ENCODE data around the gene DUSP8.
"Not testable (repeated sequence)": the region's sequence is repeated elsewhere in the genome, so short reads cannot be mapped to it uniquely, and the experiment has no call there.

DUSP8 gene

DNA sequence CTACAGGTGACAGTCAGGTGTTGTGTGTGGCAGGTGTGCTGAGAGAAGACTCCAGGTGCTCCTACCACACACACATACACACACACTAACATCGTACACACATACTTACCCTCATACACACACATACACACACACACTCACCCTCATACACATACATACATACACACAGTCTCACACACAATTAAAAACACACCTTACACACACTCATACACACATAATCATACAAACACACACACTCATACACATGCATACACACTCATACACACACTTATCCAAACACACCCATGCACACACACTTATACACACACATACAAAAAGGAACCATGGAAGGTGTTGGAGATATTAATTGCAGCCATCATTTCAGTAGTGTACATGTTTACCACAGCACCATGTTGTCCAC is 31.6 kb upstream of the DUSP8 start:
- Histone ChIP-seq H3K27me3 (no peaks in the 10 kb centered on the region), H3K4me2 (no peak overlapping the region)

DNA sequence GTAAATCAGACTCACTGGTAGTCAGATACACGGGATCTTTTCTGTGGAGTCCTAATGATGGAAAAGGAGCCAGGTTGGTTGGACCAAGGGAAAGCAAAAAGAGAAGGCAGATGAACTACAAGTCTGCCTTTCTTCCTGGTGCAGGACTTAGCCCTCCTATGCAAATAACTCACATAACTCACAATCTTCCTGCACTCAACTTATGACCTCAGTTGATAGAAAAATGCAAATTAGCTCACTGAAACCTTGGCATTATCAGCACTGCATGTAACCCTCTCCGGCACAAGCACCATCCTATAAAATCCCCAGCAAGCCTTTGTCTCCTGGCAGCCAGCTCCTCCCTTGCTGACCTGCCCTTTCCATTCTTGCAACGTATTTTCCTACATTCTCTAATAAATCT is 29.6 kb upstream of the DUSP8 start:
- H3K4me2 ChIP-seq, H4K20me1 ChIP-seq, H3K27me3 ChIP-seq, H3K4me3 ChIP-seq, H3K27ac ChIP-seq, H3K9me3 ChIP-seq, H3K9ac ChIP-seq, H3K36me3 ChIP-seq: not testable (repeated sequence)
- H3K4me1 ChIP-seq = peaks cover 14% of the 10 kb centered on the region; the same call in 1 of the 2 replicates

More for the DNA sequence above, 31.6 kb upstream of the DUSP8 start:
- Histone ChIP-seq H3K36me3 (no peaks in the 10 kb centered on the region), H3K9me3 (no peaks in the 10 kb centered on the region), H4K20me1 (no peaks in the 10 kb centered on the region), H3K9ac (no peak overlapping the region), H3K27ac (no peak overlapping the region), H3K4me3 (no peak overlapping the region), H3K4me1 (peaks cover 12% of the 10 kb centered on the region; the same call in 1 of the 2 replicates)
- TF ChIP-seq Cebpa-rat (IDR thresholded peaks at IDR 0.05) = no peak

DNA sequence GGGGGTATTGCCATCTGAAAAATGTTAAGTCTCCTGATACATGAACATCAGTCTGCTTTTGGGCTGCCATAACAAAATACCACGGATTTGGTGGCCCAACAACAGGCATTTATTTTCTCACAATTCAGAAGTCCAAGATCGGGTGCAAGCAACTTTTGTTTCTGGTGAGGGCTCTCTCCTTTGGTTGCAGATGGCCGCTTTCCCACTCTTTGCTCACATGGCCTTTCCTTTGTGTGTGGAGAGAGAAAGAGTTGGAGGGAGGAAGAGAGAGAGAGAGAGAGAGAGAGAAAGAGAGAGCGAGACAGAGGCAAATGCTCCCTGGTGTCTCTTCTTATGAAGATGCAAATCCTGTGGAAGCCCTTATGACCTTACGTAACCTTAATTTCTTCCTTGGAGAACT is 28.6 kb upstream of the DUSP8 start:
- no peak overlapping the region for H3K4me2 ChIP-seq
- peaks cover 14% of the 10 kb centered on the region; the same call in 1 of the 2 replicates for H3K4me1 ChIP-seq
- no peaks in the 10 kb centered on the region for H3K36me3 ChIP-seq
- H3K9me3 ChIP-seq = no peaks in the 10 kb centered on the region
- H3K27me3 ChIP-seq = no peaks in the 10 kb centered on the region
- no peaks in the 10 kb centered on the region for H4K20me1 ChIP-seq
- H3K27ac ChIP-seq = no peak overlapping the region
- TF ChIP-seq Cebpa-rat (IDR thresholded peaks at IDR 0.05) = no peak
- H3K4me3 ChIP-seq = no peak overlapping the region
- no peak overlapping the region for H3K9ac ChIP-seq

DNA sequence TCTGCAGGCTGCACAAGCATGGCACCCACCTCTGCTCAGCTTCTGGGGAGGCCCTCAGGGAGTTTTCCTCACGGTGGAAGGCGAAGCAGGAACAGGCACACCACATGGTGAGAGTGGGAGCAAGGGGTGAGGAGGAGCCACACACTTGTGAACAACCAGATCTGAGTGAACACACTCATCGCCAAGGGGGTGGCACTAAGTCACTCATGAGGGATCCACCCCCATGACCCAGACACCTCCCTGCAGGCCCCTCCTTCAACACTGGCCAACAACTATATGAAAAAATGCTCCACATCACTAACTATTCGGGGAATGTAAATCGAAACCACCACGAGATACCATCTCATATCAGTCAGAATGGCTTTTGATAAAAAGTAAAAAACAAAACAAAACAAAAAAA is 26.7 kb upstream of the DUSP8 start:
- Histone ChIP-seq H3K4me3 (no peak overlapping the region), H3K4me1 (peaks cover 14% of the 10 kb centered on the region; the same call in 1 of the 2 replicates), H3K27me3 (no peaks in the 10 kb centered on the region), H3K9me3 (no peaks in the 10 kb centered on the region), H3K27ac (no peak overlapping the region), H3K9ac (no peak overlapping the region), H3K36me3 (no peaks in the 10 kb centered on the region), H3K4me2 (no peak overlapping the region), H4K20me1 (no peaks in the 10 kb centered on the region)
- TF ChIP-seq Cebpa-rat (IDR thresholded peaks at IDR 0.05) = no peak

DNA sequence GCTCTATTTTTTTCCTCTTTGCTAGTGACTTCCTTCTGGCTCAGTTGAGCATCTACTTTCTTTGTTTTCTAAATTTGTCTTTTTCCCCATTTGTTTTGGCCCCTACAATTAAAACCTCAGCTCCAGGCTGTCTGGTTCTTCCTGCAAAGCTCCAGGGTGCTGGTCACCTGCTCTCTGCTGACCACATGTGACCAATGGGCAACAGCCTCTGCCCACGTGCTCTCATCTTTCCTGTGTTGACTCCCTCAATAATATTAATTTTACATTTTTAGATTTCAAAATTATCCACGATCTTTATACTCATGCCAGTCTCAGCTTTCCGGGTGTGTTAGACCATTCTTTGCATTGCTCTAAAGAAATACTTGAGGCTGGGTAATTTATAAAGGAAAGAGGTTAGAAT is 26.3 kb upstream of the DUSP8 start:
- H3K27me3 ChIP-seq = not testable (repeated sequence)

DNA sequence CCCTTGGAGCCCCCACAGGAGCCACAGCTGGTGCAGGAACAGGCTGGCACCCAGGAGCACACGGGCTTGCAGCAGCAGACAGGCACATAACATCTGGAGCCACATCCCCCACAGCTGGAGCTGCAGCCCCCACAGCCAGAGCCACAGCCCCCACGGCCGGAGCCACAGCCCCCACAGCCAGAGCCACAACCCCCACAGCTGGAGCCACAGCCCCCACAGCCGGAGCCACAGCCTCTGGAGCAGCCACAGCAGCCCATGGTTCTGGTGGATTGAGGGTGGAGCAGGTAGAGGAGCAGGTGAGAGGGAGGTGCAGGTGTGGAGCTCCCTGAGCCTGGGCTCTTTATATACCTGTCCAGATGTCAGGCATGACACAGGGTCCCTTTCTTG is 25.9 kb upstream of the DUSP8 start, which contains the start of gene KRTAP5-2:
TSS of gene KRTAP5-2 (minus strand) at position 301 of the 387 bp plus-strand sequence. CDS start at position 257, 44 bp downstream.
- Histone ChIP-seq H3K4me1 (peaks cover 14% of the 10 kb centered on the region; the same call in 1 of the 2 replicates), H3K27ac (no peak within 1 kb of the TSS), H3K36me3 (no peaks in the 10 kb centered on the region), H3K27me3 (no peaks in the 10 kb centered on the region), H3K4me3 (no peak within 1 kb of the TSS), H3K4me2 (peak within 1 kb of the TSS; percentile 34; the same call in 1 of the 2 replicates), H3K9ac (no peak within 1 kb of the TSS), H3K9me3 (no peaks in the 10 kb centered on the region), H4K20me1 (no peaks in the 10 kb centered on the region)
- no peak for TF ChIP-seq Cebpa-rat (IDR thresholded peaks at IDR 0.05)

More for the DNA sequence above, 26.3 kb upstream of the DUSP8 start:
- H3K9ac ChIP-seq, H3K36me3 ChIP-seq, H3K27ac ChIP-seq, H3K4me3 ChIP-seq, H4K20me1 ChIP-seq, H3K9me3 ChIP-seq, H3K4me2 ChIP-seq: not testable (repeated sequence)
- H3K4me1 ChIP-seq = peaks cover 14% of the 10 kb centered on the region; the same call in 1 of the 2 replicates

DNA sequence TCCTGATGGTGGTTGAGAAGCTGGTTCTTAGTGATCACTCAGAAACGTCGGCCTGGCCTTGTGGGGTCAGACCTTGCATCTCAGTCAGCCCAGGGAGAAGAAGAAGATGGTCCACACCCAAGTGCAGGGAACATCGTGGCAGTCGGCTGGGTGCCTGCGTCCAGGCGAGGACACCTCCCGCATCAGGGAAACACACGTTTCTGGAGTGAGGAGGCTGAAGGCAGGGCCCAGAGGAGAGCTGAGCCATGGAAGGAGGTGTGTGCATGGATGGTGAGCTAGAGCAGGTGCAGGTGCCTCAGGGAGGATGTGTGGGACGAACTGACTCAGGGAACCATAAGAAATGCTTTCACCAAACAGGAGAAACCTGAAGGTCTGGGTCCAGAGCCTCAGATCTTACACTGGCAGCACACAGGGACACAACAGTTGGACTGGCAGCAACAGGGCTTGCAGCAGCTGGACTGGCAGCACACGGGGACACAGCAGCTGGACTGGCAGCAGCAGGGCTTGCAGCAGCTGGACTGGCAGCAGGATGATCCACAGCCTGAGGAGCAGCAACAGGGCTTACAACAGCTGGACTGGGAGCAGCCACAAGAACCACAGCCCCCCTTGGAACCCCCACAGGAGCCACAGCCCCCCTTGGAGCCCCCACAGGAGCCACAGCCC is 25.4 kb upstream of the DUSP8 start:
- Histone ChIP-seq H3K27ac (no peak overlapping the region), H4K20me1 (no peaks in the 10 kb centered on the region)

DNA sequence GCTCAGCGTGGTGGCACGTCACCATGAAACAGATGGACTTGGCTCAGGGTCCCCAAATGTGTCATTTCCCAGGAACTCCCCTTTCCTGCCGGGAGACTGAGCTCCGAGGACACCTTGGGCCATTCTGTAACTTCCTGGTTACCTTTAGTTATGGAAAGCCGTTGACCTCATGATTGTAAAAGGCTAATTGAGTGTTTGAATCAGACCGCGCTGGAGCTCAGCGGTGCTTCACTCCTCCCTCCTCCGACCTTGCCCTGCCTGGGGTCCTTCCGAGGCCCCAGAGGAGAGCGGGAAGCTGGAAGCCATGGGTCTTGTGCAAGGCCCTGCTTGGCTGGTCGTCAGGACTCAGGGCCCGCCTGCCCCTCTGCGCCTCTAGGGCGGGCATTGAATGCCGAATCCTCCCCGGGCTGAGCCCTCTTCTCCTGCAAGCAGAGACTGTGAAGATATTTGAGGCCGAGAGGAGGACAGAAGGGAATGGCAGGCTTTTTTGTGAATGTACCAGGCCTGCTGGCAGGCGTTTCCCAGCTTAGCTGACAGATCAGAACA is 24.6 kb upstream of the DUSP8 start:
- H3K4me2 ChIP-seq = not testable (repeated sequence)

More for the DNA sequence above, 25.4 kb upstream of the DUSP8 start:
- TF ChIP-seq Cebpa-rat (IDR thresholded peaks at IDR 0.05) = no peak
- Histone ChIP-seq H3K36me3 (no peaks in the 10 kb centered on the region), H3K4me1 (peaks cover 14% of the 10 kb centered on the region; the same call in 1 of the 2 replicates), H3K27me3 (no peaks in the 10 kb centered on the region), H3K4me3 (no peak overlapping the region), H3K4me2 (peak overlapping the region; percentile 34; the same call in 1 of the 2 replicates), H3K9ac (no peak overlapping the region), H3K9me3 (no peaks in the 10 kb centered on the region)

DNA sequence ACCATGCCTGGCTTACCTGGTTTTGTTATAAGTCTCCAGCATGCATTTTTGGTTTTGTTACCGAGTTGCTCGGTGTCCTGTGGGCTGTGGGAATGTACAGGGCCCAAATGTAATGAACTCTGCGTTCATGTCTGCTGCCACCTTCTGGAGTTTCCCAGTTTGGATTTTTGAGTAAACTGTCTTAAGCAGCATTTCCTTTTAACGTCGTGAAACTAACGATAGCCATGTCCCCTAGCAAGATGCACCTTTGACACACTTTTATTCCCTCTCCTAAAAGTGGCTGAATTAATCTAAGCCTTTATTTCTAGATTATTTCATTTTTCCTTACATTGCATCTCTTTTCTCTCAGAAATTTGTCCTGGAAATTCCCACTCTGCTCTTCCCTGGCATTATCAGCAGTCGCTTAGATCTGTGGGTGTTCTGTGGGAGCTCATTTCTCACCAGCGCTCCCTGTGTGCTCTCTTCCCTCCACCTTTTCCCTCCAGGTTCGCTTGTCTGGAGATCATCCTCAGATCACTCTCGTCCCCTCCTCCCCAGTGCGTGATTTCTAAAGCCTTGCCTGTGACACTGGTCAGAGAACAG is 24.0 kb upstream of the DUSP8 start:
- H4K20me1 ChIP-seq, H3K36me3 ChIP-seq, H3K27ac ChIP-seq, H3K4me3 ChIP-seq, H3K4me2 ChIP-seq, H3K27me3 ChIP-seq, H3K9me3 ChIP-seq, H3K9ac ChIP-seq: not testable (repeated sequence)
- H3K4me1 ChIP-seq = peaks cover 14% of the 10 kb centered on the region; the same call in 1 of the 2 replicates

More for the DNA sequence above, 24.6 kb upstream of the DUSP8 start:
- H3K9ac ChIP-seq, H3K27ac ChIP-seq, H4K20me1 ChIP-seq, H3K4me3 ChIP-seq, H3K36me3 ChIP-seq, H3K27me3 ChIP-seq, H3K9me3 ChIP-seq: not testable (repeated sequence)
- peaks cover 14% of the 10 kb centered on the region; the same call in 1 of the 2 replicates for H3K4me1 ChIP-seq

DNA sequence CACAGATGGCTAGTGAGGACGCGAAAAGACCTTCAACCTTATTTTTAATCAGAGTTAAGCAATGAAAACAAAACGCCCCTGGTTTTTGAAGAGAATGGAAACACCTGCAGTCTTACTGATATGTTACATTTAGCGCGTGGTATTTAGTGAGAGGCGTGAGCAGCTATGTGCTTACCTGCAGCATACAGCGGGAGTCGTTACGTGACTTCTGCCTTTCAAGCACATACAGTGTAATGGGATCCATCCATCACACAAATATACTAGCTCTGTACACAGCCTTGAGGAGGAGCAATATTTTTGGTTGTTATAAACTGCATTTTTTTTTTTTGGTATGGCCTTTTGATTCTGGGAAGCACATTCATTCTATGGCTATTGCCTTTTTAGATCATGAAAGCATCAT is 20.6 kb upstream of the DUSP8 start:
- H3K4me2 ChIP-seq = no peak overlapping the region
- TF ChIP-seq Cebpa-rat (IDR thresholded peaks at IDR 0.05) = no peak
- no peaks in the 10 kb centered on the region for H3K27me3 ChIP-seq
- peaks cover 34% of the 10 kb centered on the region for H3K4me1 ChIP-seq
- H3K36me3 ChIP-seq = no peaks in the 10 kb centered on the region
- no peak overlapping the region for H3K27ac ChIP-seq
- no peak overlapping the region for H3K4me3 ChIP-seq
- no peaks in the 10 kb centered on the region for H3K9me3 ChIP-seq
- H3K9ac ChIP-seq = no peak overlapping the region
- no peaks in the 10 kb centered on the region for H4K20me1 ChIP-seq
